ENCODE results near the gene HARBI1.

The HARBI1 gene

GRCh38 chr11:46560300-46560991, 56.6 kb downstream of the HARBI1 start:
- H3K36me3 ChIP-seq (ENCODE audit: insufficient read depth, low read depth, low read length): no peaks in the 10 kb centered on the region
- H3K9ac ChIP-seq (ENCODE audit: low read depth, low read length): no peak overlapping the region
- H3K9me3 ChIP-seq (ENCODE audit: insufficient read depth, low read depth, low read length): no peaks in the 10 kb centered on the region
- peaks cover 2% of the 10 kb centered on the region; the same call in 1 of the 2 replicates for H3K4me1 ChIP-seq (ENCODE audit: insufficient read depth, low read length)
- no peak overlapping the region for H3K4me3 ChIP-seq (ENCODE audit: low read length)
- H3K27ac ChIP-seq (ENCODE audit: low read length): no peak overlapping the region
- H3K27me3 ChIP-seq (ENCODE audit: insufficient read depth, low read length): no peaks in the 10 kb centered on the region

- Histone ChIP-seq H3K9me3 (ENCODE audit: insufficient read depth, low read depth, low read length) (no peaks in the 10 kb centered on the region), H3K4me3 (ENCODE audit: low read length) (no peak overlapping the region), H3K27me3 (ENCODE audit: insufficient read depth, low read length) (no peaks in the 10 kb centered on the region), H3K4me1 (ENCODE audit: insufficient read depth, low read length) (peaks cover 8% of the 10 kb centered on the region), H3K9ac (ENCODE audit: low read depth, low read length) (no peak overlapping the region), H3K36me3 (ENCODE audit: insufficient read depth, low read depth, low read length) (no peaks in the 10 kb centered on the region), H3K27ac (ENCODE audit: low read length) (no peak overlapping the region)
These were observed 57.2 kb downstream of the HARBI1 start for GRCh38 chr11:46559815-46560214.

- H3K27me3 ChIP-seq (ENCODE audit: insufficient read depth, low read length): no peaks in the 10 kb centered on the region
- H3K9me3 ChIP-seq (ENCODE audit: insufficient read depth, low read depth, low read length): no peaks in the 10 kb centered on the region
- no peaks in the 10 kb centered on the region for H3K36me3 ChIP-seq (ENCODE audit: insufficient read depth, low read depth, low read length)
- peaks cover 19% of the 10 kb centered on the region for H3K4me1 ChIP-seq (ENCODE audit: insufficient read depth, low read length)
- H3K4me3 ChIP-seq (ENCODE audit: low read length): no peak overlapping the region
- no peak overlapping the region for H3K9ac ChIP-seq (ENCODE audit: low read depth, low read length)
- no peak overlapping the region for H3K27ac ChIP-seq (ENCODE audit: low read length)
These were observed 59.3 kb downstream of the HARBI1 start for GRCh38 chr11:46557684-46558151.

- Histone ChIP-seq H3K27me3 (ENCODE audit: insufficient read depth, low read length) (no peaks in the 10 kb centered on the region), H3K36me3 (ENCODE audit: insufficient read depth, low read depth, low read length) (no peaks in the 10 kb centered on the region), H3K9ac (ENCODE audit: low read depth, low read length) (no peak overlapping the region; the same call in 1 of the 2 replicates), H3K4me1 (ENCODE audit: insufficient read depth, low read length) (peaks cover 19% of the 10 kb centered on the region), H3K9me3 (ENCODE audit: insufficient read depth, low read depth, low read length) (no peaks in the 10 kb centered on the region), H3K4me3 (ENCODE audit: low read length) (no peak overlapping the region), H3K27ac (ENCODE audit: low read length) (no peak overlapping the region)
These were observed 61.6 kb downstream of the HARBI1 start for GRCh38 chr11:46555267-46556054.

- Histone ChIP-seq H3K4me3 (ENCODE audit: low read length) (no peak overlapping the region), H3K27me3 (ENCODE audit: insufficient read depth, low read length) (no peaks in the 10 kb centered on the region), H3K27ac (ENCODE audit: low read length) (peak overlapping the region; percentile 4), H3K36me3 (ENCODE audit: insufficient read depth, low read depth, low read length) (no peaks in the 10 kb centered on the region), H3K9ac (ENCODE audit: low read depth, low read length) (peak overlapping the region; percentile 35; the same call in 1 of the 2 replicates), H3K4me1 (ENCODE audit: insufficient read depth, low read length) (peaks cover 19% of the 10 kb centered on the region), H3K9me3 (ENCODE audit: insufficient read depth, low read depth, low read length) (no peaks in the 10 kb centered on the region)
These were observed 62.5 kb downstream of the HARBI1 start for GRCh38 chr11:46554213-46555147.

- Histone ChIP-seq H3K9ac (ENCODE audit: low read depth, low read length) (no peak overlapping the region), H3K4me1 (ENCODE audit: insufficient read depth, low read length) (peaks cover 19% of the 10 kb centered on the region), H3K27me3 (ENCODE audit: insufficient read depth, low read length) (no peaks in the 10 kb centered on the region), H3K9me3 (ENCODE audit: insufficient read depth, low read depth, low read length) (no peaks in the 10 kb centered on the region), H3K4me3 (ENCODE audit: low read length) (no peak overlapping the region), H3K36me3 (ENCODE audit: insufficient read depth, low read depth, low read length) (no peaks in the 10 kb centered on the region), H3K27ac (ENCODE audit: low read length) (no peak overlapping the region)
These were observed 63.2 kb downstream of the HARBI1 start for GRCh38 chr11:46553814-46554212.

Data from iPS-20b (cell line).